HL-60/S4 (cell line): ENCODE results near the gene FAM98C.
"Not testable (repeated sequence)": the region's sequence is repeated elsewhere in the genome, so short reads cannot be mapped to it uniquely, and the experiment has no call there.

Experiments
- in situ Hi-C: fragments of 300-500 bp; cut with MboI; formaldehyde crosslinking; loops from 2 replicates; pipeline ENCODE4 v1.14.3; 2022; ENCODE audit warnings: low sequenced_read_pairs

The FAM98C gene

GRCh38 chr19:38422438-38422837 is 19.5 kb downstream of the FAM98C start:
- in situ Hi-C loops = loop anchor here (25.0 kb wide), 1 partner anchor 515 kb away; the partner anchor contains the start of genes MRPS12 and SARS2

- in situ Hi-C loops = loop anchor here (25.0 kb wide), 1 partner anchor 513 kb away; the partner anchor contains the start of genes MRPS12 and SARS2
Measured at GRCh38 chr19:38424272-38424671, 21.4 kb downstream of the FAM98C start.

- in situ Hi-C loops = no loop called here
Measured at GRCh38 chr19:38425222-38425809, 22.4 kb downstream of the FAM98C start.

DNA sequence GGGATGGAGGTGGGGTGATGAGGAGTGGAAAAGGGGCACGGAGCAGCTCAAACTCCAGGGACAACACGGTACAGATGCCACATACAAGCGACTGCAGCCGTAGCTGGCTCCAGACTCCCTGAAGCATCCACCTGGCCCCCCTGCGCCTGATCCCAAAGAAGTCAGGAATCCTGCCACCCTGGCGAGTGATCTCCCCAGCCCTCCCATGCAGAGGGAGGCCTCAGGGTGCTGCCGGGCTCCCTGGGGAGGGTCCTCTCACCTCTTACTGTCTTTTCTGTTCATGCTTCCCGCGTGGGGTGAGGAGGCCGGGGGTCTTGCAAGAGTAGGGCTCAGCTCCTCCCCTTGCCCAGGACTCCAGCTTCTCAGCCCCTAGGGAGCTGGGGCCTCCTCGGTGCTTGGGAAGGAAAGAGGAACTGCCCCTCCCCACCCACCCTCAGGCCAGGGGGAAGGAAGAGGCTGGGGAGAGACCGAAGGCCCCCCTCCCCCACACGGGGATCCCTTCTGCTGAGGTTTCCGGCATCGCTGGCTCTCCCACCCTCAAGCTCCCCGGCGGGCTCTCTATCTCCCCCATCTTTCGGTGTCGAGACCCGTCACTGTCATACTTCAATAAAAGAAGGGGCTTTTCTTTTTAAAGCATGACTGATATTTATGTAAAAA is 23.0 kb downstream of the FAM98C start, which contains the start of gene RASGRP4:
TSS of gene RASGRP4 (minus strand) at position 410 of the 657 bp plus-strand sequence. CDS start at position 282, 128 bp downstream.
- in situ Hi-C loops = no loop called here

DNA sequence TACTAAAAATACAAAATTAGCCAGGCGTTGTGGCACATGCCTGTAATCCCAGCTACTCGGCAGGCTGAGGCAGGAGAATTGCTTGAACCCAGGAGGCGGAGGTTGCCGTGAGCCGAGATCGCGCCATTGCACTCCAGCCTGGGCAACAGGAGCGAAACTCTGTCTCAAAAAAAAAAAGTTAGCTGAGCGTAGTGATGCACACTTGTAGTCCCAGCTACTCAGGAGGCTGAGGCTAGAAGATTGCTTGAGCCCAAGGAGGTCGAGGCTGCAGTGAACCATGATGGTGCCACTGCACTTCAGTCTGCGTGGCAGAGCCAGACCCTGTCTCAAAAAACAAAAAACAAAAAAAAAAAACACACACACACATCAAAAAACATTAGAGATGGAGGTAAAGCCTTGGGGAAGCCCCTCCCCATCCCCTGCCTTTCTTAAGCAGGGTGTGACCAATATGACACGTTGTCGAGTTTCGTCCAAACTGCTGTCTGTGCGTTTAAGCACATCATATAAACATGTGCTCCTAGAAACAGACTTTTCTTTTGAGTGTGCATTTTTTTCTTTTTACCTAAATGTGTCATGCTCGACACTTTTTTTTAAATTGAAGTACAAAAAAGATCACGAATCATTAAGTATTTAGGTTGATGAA is 24.3 kb downstream of the FAM98C start:
- in situ Hi-C loops = not testable (repeated sequence)

GRCh38 chr19:38429055-38429810 is 26.3 kb downstream of the FAM98C start:
- in situ Hi-C loops = no loop called here

DNA sequence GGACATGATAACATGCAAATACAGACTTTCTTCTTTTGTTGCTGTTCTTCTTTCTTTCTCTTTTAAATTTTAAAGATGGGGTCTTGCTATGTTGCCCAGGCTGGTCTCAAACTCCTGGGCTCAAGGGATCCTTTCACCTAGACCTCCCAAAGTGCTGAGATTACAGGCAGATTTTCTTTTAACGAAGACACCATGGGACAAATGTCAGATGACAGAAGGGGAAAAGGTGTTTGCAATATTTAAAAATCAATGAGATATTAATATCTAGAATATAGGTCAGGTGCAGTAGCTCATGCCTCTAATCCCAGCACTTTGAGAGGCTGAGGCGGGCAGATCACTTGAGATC is 26.9 kb downstream of the FAM98C start:
- in situ Hi-C loops = no loop called here

- in situ Hi-C loops = no loop called here
Measured at GRCh38 chr19:38430931-38431330, 28.0 kb downstream of the FAM98C start.

GRCh38 chr19:38433268-38433733 is 30.4 kb downstream of the FAM98C start, which contains the start of gene RYR1:
RYR1 (plus strand) TSS chr19:38433691; CDS start chr19:38433830, 139 bp downstream.
- in situ Hi-C loops = no loop called here

DNA sequence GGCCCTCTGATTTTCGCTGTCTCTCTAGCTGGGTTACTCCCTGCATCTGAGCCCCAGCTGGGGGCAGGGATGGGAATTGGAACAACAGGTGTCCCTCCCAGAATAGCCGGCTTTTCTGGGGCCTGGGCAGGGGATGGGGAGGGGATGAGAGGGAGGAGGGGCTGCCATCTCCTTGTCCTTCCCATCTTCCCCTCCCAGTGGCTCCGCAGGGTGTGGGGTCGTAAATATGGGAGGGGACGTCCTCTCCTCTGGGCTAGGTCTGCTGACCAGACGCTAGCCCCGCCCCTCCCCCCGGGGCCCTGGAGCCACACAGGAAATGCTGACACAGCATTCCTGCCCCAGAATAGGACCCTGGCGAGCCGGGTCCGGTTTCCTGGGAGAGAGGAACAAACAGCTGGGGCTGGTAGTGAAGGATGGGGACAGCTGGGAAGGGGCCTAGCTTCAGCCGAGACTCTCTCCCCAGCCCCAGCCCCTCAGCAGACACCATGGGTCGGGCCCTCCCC is 31.7 kb downstream of the FAM98C start:
- in situ Hi-C loops = no loop called here

DNA sequence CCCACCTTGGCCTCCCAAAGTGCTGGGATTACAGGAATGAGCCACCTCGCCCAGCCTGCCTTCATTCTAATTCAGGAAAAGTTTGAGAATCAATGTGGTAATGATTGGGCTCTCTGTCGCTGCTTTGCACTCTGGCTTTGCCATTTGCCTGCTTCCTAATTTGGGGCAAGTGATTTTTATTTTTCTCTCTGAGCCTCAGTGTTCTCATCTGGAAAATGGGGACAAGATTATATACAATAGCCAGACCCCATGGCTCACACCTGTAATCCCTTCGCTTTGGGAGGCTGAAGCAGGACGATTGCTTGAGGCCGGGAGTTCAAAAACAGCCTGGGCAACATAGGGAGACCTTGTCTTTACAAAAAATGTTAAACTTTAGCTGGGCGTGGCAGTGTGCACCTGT is 34.4 kb downstream of the FAM98C start:
- in situ Hi-C loops = no loop called here

DNA sequence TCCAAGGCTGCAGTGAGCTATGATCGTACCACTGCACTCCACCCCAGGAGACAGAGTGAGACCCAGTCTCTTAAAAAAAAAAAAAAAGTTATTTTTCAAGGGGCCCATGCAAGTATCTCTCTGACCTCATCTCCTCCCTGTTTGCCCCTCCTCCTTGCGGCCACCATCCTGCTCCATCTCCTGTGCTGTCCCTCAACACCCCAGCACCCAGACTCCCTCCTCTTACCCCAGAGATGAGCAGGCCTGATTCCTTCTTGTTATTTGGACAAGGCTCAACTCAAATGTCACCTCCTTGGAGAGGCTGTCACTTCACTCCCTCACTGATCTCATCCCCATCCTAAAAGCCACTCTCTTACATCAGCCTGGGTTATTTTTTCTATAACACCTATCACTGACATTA is 35.0 kb downstream of the FAM98C start:
- in situ Hi-C loops = no loop called here

DNA sequence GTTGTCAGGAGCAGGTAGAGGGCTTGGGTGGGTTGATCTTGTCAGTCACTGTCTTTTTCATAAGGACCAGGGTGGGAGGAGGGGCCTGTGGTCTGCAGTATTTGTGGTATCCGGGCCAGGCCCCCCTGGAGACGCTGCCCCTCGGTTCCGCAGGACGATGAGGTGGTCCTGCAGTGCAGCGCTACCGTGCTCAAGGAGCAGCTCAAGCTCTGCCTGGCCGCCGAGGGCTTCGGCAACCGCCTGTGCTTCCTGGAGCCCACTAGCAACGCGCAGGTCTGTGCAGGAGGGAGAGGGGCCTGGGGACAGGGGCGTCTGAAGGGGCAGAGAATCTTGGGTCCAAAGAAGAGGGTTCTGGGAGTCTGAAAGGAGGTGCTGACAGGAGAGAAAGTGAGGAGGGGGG is 37.7 kb downstream of the FAM98C start:
- in situ Hi-C loops = no loop called here

GRCh38 chr19:38441657-38442348 is 38.9 kb downstream of the FAM98C start:
- in situ Hi-C loops = no loop called here

GRCh38 chr19:38442736-38443135 is 39.8 kb downstream of the FAM98C start:
- in situ Hi-C loops = no loop called here

- in situ Hi-C loops = no loop called here
Measured at GRCh38 chr19:38443458-38443999, 40.6 kb downstream of the FAM98C start.

DNA sequence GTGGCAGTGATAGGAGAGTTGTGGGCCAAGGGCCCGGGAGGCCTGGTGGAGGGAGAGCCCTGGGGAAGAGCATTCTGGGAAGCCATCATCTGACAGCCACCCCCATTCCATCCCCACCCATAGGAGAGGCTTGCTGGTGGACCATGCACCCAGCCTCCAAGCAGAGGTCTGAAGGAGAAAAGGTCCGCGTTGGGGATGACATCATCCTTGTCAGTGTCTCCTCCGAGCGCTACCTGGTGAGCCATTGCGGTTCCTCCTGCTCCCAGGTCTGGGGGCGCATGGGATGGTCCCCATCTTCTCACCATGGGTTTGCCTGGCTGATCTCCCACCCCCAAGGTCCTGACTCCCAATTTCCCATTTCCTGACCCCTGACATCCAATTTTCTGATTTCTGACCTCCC is 41.1 kb downstream of the FAM98C start:
- in situ Hi-C loops = no loop called here

- in situ Hi-C loops = no loop called here
Measured at GRCh38 chr19:38445362-38445761, 42.5 kb downstream of the FAM98C start.

DNA sequence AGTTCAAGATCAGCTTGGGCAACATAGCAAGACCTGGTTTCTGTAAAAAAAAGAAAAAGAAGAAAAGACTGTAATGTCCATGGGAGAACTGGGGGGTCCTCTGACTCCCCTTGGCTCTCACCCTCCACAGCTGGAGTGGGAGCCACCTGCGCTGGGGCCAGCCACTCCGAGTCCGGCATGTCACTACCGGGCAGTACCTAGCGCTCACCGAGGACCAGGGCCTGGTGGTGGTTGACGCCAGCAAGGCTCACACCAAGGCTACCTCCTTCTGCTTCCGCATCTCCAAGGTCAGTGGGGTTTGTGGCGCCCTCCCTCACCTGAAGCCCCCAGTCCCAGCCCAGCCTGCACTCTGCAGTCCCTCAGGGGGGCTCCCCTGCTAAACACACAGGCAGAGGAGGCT is 45.3 kb downstream of the FAM98C start:
- in situ Hi-C loops = no loop called here

- in situ Hi-C loops = no loop called here
Measured at GRCh38 chr19:38449518-38449917, 46.6 kb downstream of the FAM98C start.
